Activated CD8-positive, alpha-beta memory T cell treated with anti-CD3 and anti-CD28 coated beads, Interleukin-2, amount 50 U/mL, for 24 hours (primary cell): ENCODE measurements around the gene SDR42E1.

Source experiments
- DNase-seq: peaks from one replicate; pipeline ENCODE4 v3.0.0-alpha.2; 2020; ENCODE audit errors: extremely low read depth

Gene SDR42E1

GRCh38 chr16:81939164-81940056 lies 71.9 kb downstream of the SDR42E1 start:
- no peak for DNase-seq
